Fibroblast of the aortic adventitia (primary cell): ENCODE measurements around the gene CLEC4G. TPM values are rescaled to one million over a fixed set of nuclear protein-coding genes. Genes with fewer than 3 reads are reported as not detected.

ENCODE experiments used
- DNase-seq: peaks from one replicate; pipeline ENCODE4 v3.0.0-alpha.2; 2010; ENCODE audit warnings: low read depth
- H3K4me3 ChIP-seq: 2 replicates; pipeline ENCODE4 v1.5.1; 2011; ENCODE audit warnings: low read depth, mild to moderate bottlenecking, control low read depth, low read length, moderate library complexity
- total RNA-seq: library from RNA; depleted of rRNA; stranded (reverse); fragments of >200 nt; gene quantifications from 2 replicates; pipeline ENCODE4 v1.2.3, GENCODE V29; 2012; ENCODE audit warnings: low replicate concordance
- TF ChIP-seq, protein P1 (sequence below): IDR thresholded peaks from 2 replicates; pipeline ENCODE4 v1.5.1; 2011; ENCODE audit warnings: mild to moderate bottlenecking, low read length, control low read depth, inconsistent platforms; ENCODE audit not compliant: insufficient read depth

CLEC4G gene
- total RNA-seq, 1 donor, result not detected

DNA sequence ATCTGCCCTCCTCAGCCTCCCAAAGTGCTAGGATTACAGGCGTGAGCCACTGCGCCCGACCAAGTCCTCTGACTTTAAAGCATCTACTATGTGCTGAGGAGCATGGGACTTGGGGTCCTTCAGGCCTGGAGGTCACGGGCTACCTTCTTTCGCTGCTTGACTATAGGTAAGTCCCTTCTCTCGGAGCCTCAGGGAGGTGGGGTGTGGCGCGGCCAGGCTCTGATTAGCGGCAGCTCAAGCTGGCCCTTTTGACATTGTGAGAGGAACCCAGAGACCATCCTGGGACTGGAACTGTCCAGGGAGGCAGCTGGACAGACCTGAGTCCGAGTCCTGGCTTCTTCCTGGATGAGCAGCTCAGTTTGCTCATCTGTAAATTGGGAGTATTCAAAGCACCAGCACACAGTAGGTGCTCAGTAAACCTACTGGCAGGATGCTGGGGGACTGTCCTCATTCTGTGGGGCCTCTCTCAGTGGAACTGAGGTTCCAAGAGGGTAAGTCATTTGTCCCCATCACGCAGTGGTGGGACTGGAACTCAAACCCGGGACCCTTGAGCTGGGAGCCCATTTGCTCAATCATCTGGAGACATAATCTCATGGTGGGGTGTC lies 30.8 kb downstream of the CLEC4G start:
- H3K4me3 ChIP-seq, result no peak overlapping the region
- TF ChIP-seq, protein P1, sequence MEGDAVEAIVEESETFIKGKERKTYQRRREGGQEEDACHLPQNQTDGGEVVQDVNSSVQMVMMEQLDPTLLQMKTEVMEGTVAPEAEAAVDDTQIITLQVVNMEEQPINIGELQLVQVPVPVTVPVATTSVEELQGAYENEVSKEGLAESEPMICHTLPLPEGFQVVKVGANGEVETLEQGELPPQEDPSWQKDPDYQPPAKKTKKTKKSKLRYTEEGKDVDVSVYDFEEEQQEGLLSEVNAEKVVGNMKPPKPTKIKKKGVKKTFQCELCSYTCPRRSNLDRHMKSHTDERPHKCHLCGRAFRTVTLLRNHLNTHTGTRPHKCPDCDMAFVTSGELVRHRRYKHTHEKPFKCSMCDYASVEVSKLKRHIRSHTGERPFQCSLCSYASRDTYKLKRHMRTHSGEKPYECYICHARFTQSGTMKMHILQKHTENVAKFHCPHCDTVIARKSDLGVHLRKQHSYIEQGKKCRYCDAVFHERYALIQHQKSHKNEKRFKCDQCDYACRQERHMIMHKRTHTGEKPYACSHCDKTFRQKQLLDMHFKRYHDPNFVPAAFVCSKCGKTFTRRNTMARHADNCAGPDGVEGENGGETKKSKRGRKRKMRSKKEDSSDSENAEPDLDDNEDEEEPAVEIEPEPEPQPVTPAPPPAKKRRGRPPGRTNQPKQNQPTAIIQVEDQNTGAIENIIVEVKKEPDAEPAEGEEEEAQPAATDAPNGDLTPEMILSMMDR, result no peak
- DNase-seq, result no peak

DNA sequence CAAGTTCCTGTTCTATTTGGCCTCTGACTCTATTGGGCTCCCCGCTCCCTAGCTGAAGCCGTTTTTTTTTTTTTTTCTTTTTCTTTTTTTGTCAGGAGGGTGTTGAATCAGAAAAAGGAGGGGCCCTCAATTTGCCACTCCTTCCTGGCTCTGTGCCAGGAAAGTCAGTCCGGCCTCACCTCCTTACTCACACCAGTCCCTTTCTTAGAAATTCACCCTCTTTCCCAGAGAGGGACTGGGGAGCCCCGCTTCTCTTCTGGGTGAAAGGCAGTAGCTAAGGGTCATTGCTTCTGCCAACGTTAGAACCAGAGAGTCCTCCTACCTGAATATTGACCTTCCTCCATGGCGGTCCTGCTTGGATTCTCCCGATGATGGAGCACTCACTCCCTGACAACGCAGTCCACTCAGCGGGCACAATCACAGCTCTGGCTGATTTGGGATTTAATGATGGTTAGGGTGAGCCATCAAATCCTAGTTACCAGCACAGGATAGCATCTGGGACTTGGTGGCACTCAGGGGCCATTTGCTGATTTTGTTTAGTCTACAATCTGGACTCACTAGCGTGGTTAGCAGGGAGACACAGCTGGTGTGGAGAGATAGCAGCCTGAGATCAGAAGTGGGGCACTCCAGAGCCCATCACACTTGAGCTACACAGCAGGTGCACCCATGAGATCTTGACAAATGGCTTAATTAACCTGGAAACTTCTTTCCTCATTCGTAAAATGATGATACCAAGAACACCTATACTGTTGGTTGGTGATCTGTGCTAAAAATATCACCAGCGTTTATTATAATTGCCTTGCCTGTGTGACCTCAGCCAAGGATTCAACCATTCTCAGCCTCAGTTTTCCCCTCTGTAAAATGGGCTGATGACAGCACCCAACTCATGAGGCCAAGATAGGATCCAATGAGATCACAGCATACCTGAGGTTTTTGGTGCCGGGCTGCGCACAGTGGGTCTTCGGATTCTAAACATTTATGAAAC lies 32.2 kb downstream of the CLEC4G start:
- no peak overlapping the region for H3K4me3 ChIP-seq
- peak; percentile 20 for DNase-seq
- TF ChIP-seq, protein P1, result no peak

DNA sequence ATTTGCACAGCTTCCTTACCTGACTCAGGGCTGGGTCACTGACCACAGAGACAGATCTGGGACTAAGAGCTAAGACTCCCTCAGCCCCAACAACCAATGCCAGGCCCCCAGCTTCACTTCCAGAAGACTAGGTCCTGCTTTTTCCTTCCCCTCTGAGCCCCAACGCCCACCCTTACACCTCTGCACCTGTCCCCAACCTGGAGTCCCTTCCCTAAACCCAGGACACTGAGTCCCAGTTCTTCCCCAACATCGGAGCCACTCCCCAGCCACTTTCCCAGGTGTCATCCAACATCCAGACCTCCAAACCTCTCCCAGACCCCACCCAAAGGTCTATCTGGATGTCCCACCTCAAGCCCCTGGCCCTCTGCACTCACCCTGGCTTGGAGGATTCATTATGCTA lies 32.9 kb downstream of the CLEC4G start:
- no peak overlapping the region for H3K4me3 ChIP-seq
- DNase-seq, result no peak
- TF ChIP-seq, protein P1, result no peak

DNA sequence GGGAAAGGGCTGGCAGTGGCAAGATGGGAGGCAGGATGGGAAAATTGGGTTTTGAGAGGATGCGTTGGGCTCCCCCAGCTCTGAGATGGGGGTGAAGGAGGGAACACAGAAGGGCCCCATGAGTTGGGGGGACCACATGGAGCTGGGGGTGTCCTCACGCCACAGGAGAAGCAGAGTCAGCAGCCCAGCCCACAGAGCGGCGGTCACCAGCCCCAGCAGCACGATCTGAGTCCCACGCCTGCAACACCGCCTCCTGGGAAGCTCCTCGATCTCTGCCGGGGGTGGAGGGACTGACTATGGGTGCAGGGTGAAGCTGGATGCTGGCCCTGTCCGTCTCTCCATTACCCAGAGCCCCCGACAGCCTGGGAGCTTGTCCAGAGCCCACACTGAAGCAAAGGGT lies 33.3 kb downstream of the CLEC4G start:
- TF ChIP-seq, protein P1, result no peak
- no peak for DNase-seq
- H3K4me3 ChIP-seq, result no peak overlapping the region

DNA sequence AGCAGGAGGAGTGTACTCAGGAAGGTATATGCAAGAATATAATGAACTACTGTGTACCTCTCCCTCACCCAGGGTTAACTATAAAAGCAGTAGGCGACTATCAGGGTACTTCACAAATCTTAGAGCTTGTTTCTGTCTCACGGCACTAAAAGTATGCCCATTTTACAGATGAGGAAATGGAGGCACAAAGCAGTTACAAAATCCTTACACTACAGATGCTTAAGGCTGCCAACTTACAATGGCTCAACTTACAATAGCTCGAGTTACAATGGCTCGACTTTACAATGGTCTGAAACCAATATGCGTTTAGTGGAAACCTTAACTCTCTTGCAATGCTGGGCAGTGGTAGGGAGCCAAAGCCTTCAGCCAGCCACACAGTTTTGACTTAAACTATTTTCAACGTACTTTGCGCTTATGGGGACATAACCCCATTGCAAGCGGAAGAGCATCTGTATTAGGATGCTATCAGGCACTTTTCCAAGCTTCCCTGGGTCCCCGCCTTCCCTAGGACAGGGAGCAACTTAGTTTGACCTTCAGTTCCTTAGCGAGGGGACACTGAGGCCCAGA lies 34.1 kb downstream of the CLEC4G start:
- TF ChIP-seq, protein P1, result no peak
- DNase-seq, result no peak
- H3K4me3 ChIP-seq, result no peak overlapping the region

DNA sequence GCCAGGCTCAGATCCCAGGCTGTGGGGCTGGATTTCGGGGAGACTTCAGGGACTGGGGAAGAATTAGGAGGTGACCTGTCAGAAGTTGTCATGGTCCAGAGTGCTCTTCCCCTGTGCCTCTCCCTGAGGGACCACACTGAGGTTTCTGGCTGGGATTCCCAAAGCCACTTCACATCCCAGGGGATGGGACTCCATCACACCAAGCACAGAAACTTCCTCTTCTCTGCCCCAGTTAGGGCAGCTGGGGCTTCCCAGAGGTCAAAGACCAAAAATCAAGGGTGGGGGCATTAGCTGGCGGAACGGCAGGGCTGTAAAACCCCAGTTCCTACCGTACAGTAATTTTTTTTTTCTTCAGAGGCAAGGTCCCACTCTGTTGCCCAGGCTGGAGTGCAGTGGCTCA lies 37.4 kb downstream of the CLEC4G start:
- DNase-seq, result no peak
- H3K4me3 ChIP-seq, result no peak overlapping the region
- TF ChIP-seq, protein P1, result no peak
